Measurements from ENCODE around the gene CTDSP1.

CTDSP1 gene, protein sequence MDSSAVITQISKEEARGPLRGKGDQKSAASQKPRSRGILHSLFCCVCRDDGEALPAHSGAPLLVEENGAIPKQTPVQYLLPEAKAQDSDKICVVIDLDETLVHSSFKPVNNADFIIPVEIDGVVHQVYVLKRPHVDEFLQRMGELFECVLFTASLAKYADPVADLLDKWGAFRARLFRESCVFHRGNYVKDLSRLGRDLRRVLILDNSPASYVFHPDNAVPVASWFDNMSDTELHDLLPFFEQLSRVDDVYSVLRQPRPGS

DNA sequence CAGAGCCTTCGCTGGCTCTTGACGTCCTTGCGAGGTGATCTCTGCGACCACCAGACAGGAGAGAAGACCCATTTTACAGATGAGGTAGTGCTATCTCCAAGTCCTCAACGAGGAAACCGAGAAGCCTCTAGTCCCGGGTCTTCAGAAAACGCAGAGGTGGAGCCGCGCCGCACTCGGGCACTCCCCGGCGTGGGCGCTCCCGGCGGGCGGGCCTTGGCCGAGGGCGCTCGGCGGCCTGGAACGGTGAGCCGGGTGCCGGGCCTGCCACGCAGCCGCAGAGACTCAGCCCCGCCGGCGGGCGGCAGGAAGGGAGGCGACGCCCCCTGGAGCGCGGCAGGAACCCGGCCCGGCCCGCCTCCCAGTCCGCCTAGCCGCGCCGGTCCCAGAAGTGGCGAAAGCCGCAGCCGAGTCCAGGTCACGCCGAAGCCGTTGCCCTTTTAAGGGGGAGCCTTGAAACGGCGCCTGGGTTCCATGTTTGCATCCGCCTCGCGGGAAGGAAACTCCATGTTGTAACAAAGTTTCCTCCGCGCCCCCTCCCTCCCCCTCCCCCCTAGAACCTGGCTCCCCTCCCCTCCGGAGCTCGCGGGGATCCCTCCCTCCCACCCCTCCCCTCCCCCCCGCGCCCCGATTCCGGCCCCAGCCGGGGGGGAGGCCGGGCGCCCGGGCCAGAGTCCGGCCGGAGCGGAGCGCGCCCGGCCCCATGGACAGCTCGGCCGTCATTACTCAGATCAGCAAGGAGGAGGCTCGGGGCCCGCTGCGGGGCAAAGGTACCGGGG is at the start of gene CTDSP1:
CTDSP1 (plus strand) TSS at position 478 of the 776 bp plus-strand sequence; CDS start at position 701, 223 bp downstream.
- FAIRE-seq (peak; percentile 92), DNase-seq (ENCODE audit: insufficient read length, low spot score) (peak; percentile 89)

DNA sequence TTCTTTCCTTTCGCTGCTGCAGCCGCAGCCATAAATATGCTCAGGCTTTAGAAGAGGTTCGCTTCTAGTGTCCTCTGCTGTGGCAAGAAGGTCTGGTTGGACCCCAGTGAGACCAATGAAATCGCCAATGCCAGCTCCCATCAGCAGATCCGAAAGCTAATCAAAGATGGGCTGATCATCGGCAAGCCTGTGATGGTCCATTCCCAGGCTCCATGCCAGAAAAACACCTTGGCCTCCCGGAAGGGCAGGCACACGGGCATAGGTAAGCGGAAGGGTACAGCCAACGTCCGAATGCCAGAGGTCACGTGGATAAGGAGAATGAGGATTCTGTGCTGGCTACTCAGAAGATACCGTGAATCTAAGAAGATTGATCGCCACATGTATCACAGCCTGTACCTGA is 45.6 kb upstream of the CTDSP1 start:
- FAIRE-seq (no peak), DNase-seq (ENCODE audit: insufficient read length, low spot score) (no peak)

GRCh38 chr2:218354850-218355443 is 44.7 kb upstream of the CTDSP1 start:
- DNase-seq (ENCODE audit: insufficient read length, low spot score), result no peak
- FAIRE-seq, result no peak

- no peak for DNase-seq (ENCODE audit: insufficient read length, low spot score)
Observed at GRCh38 chr2:218357236-218358177, 42.2 kb upstream of the CTDSP1 start.

GRCh38 chr2:218360453-218360852 is 39.2 kb upstream of the CTDSP1 start:
- no peak for FAIRE-seq
- no peak for DNase-seq (ENCODE audit: insufficient read length, low spot score)

More at GRCh38 chr2:218357236-218358177, 42.2 kb upstream of the CTDSP1 start:
- FAIRE-seq, result no peak

GRCh38 chr2:218362606-218363005 is 37.1 kb upstream of the CTDSP1 start:
- DNase-seq (ENCODE audit: insufficient read length, low spot score) (no peak), FAIRE-seq (no peak)

GRCh38 chr2:218363736-218364135 is 35.9 kb upstream of the CTDSP1 start:
- FAIRE-seq, result no peak
- DNase-seq (ENCODE audit: insufficient read length, low spot score), result no peak

GRCh38 chr2:218364196-218364595 is 35.5 kb upstream of the CTDSP1 start:
- no peak for DNase-seq (ENCODE audit: insufficient read length, low spot score)
- no peak for FAIRE-seq

- no peak for DNase-seq (ENCODE audit: insufficient read length, low spot score)
- peak; percentile 58 for FAIRE-seq
Observed at GRCh38 chr2:218366621-218367414, 32.9 kb upstream of the CTDSP1 start.

DNA sequence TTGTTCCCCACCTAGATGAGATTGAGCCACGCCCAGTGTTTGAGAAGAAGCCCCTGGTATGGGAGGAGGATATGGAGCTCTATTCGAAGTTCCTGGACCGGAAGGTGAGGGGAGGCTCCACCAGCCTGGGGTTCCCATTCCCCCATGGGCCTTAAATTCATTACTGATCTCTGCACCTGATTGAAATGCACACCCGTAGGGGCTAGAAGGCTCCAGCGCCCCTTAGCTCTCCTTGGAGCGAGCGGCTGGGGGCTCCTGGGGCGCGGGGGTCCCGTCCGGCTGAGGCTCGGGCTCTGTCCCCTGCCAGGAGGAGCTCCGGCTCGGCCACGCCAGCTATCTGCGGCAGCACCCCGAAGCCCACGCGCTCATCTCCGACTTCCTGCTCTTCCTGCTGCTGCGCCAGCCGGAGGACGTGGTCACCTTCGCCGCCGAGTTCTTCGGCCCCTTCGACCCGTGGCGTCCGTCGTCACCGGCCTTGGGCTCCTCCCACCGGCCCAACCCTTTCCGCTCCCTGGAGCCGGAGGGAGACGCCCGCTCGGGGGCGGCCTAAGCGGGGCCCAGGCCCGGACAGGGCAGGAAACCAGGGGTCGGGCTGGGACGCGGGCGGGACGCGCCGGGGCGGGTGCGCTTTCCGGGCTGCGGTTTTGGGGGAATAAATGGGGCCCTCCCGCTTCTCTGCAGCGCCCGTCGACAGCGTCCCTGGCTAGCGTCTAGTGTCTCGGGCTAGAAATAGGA is 32.1 kb upstream of the CTDSP1 start:
- peak; percentile 94 for DNase-seq (ENCODE audit: insufficient read length, low spot score)
- FAIRE-seq, result peak; percentile 89

- no peak for FAIRE-seq
- DNase-seq (ENCODE audit: insufficient read length, low spot score), result no peak
Observed at GRCh38 chr2:218368150-218368528, 31.5 kb upstream of the CTDSP1 start.

DNA sequence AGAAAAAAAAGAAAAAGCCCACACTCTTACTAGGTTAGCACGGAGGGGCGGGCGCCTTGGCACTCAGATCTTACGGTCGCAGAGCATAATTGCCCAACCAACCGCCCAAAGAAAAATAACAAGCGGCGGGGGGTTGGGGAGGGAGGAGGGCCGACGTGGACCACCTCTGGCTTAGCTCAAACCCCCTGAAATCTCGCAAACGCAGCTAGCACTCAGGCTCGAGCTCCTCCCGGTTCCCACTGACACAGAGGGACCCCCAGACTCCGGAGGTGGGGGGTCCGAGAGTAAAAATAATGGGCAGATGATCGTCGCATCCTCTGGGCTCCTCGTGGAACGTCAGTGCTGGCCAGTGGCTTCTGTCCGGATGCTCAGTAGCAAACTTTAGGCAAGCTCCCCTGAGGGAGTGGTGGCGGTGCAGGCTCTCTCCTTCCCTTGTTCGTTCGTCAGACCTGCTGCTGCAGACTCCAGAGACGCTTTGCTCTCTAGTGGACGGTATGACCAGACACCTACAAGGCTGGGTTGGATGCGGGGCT is 31.0 kb upstream of the CTDSP1 start:
- FAIRE-seq (no peak), DNase-seq (ENCODE audit: insufficient read length, low spot score) (no peak)

- FAIRE-seq, result no peak
Observed at GRCh38 chr2:218369330-218369729, 30.3 kb upstream of the CTDSP1 start.

GRCh38 chr2:218370410-218371063 is 29.1 kb upstream of the CTDSP1 start:
- DNase-seq (ENCODE audit: insufficient read length, low spot score) (no peak), FAIRE-seq (no peak)

More at GRCh38 chr2:218369330-218369729, 30.3 kb upstream of the CTDSP1 start:
- no peak for DNase-seq (ENCODE audit: insufficient read length, low spot score)

DNA sequence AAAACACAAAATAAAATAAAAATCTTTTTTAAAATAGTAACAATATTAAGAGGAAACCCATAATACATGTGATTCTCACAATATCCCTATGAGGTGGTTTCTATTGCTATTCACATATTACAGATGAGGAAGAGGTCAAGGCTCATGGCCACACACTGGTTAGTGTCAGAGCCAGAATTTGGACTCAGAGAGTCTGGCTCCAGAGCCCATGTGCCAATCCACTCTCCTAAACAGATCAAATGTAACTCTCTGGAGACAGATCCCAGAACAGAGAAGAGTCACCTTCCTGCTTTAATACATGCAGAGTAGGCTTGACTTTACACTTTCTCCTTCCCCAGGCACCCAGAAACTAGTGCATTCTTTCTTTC is 27.7 kb upstream of the CTDSP1 start:
- no peak for DNase-seq (ENCODE audit: insufficient read length, low spot score)
- FAIRE-seq, result no peak

DNA sequence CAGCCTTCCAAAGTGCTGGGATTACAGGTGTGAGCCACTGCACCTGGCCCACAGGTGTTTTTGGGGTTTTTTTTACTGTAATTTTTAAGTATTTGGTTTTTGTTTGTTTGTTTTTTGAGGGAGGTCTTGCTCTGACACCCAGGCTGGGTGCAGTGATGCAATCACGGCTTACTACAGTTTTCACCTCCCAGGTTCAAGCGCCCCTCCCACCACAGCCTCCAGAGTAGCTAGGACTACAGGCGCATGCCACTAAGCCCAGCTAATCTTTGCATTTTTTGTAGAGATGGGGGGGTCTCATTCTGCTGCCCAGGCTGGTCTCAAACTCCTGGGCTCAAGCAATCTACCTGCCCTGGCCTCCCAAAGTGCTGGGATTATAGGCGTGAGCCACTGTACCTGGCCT is 24.9 kb upstream of the CTDSP1 start:
- FAIRE-seq (no peak), DNase-seq (ENCODE audit: insufficient read length, low spot score) (no peak)

GRCh38 chr2:218375212-218375611 is 24.5 kb upstream of the CTDSP1 start:
- FAIRE-seq (no peak), DNase-seq (ENCODE audit: insufficient read length, low spot score) (no peak)

DNA sequence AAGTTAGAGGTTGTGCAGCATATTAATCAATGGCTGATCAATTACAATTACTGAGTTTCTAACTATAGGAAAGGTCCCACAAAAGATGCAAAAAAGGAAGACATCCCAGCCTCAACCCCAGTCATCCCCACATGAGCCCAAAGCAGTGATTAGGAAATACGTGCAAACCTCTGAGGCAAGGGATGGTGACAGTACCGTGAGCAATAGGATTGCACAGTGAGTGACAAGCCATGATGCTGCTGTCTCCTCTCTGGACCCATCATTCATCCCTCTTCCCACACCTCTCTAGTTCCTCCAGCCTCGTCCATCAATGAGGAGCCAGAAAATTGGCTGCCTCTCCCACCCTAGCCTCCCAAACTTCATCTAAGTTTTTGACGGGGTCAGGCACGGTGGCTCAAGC is 21.6 kb upstream of the CTDSP1 start:
- no peak for DNase-seq (ENCODE audit: insufficient read length, low spot score)
- no peak for FAIRE-seq
